ENCODE results near the gene EOLA1.
"Not testable (repeated sequence)": the region's sequence is repeated elsewhere in the genome, so short reads cannot be mapped to it uniquely, and the experiment has no call there.

The EOLA1 gene

GRCh38 chrX:149546962-149547361 lies 6.2 kb downstream of the EOLA1 start:
- DNase-seq, result not testable (repeated sequence)

- DNase-seq, result not testable (repeated sequence)
These were observed 7.0 kb downstream of the EOLA1 start for GRCh38 chrX:149547782-149548181.

- DNase-seq, result not testable (repeated sequence)
These were observed 8.9 kb downstream of the EOLA1 start, which contains the start of gene HSFX3 for GRCh38 chrX:149549701-149550100. Gene HSFX3, minus strand, starts transcription at chrX:149549924. Its CDS starts 72 bp downstream, at chrX:149549852.

GRCh38 chrX:149550454-149550853 lies 9.6 kb downstream of the EOLA1 start:
- DNase-seq, result not testable (repeated sequence)

GRCh38 chrX:149551245-149551938 lies 10.6 kb downstream of the EOLA1 start:
- DNase-seq, result not testable (repeated sequence)

GRCh38 chrX:149551939-149552248 lies 11.1 kb downstream of the EOLA1 start:
- DNase-seq, result not testable (repeated sequence)

- DNase-seq, result not testable (repeated sequence)
These were observed 14.4 kb downstream of the EOLA1 start for GRCh38 chrX:149555251-149555650.

GRCh38 chrX:149563359-149563758 lies 22.5 kb downstream of the EOLA1 start:
- DNase-seq, result no peak

GRCh38 chrX:149567621-149568417 lies 27.0 kb downstream of the EOLA1 start:
- no peak for DNase-seq

GRCh38 chrX:149568701-149569296 lies 28.0 kb downstream of the EOLA1 start:
- no peak for DNase-seq

GRCh38 chrX:149569770-149570169 lies 29.0 kb downstream of the EOLA1 start:
- no peak for DNase-seq

- DNase-seq, result no peak
These were observed 29.9 kb downstream of the EOLA1 start for GRCh38 chrX:149570668-149571067.

GRCh38 chrX:149571770-149572169 lies 31.0 kb downstream of the EOLA1 start:
- no peak for DNase-seq

GRCh38 chrX:149572743-149573142 lies 31.9 kb downstream of the EOLA1 start:
- no peak for DNase-seq

- not testable (repeated sequence) for DNase-seq
These were observed 32.6 kb downstream of the EOLA1 start for GRCh38 chrX:149573456-149573855.

GRCh38 chrX:149585631-149586030 lies 44.8 kb downstream of the EOLA1 start:
- not testable (repeated sequence) for DNase-seq

- not testable (repeated sequence) for DNase-seq
These were observed 46.5 kb downstream of the EOLA1 start, which contains the start of gene MAGEA9B for GRCh38 chrX:149587359-149587758. Gene MAGEA9B, minus strand, starts transcription at chrX:149587459. Its CDS starts 4,280 bp downstream, at chrX:149583179.

GRCh38 chrX:149590993-149591392 lies 50.2 kb downstream of the EOLA1 start:
- not testable (repeated sequence) for DNase-seq

GRCh38 chrX:149595214-149595613 lies 54.4 kb downstream of the EOLA1 start, which contains the start of gene HSFX2:
Gene HSFX2, minus strand, starts transcription at chrX:149595314. Its CDS starts 614 bp downstream, at chrX:149594700.
- DNase-seq, result not testable (repeated sequence)

GRCh38 chrX:149595943-149596342 lies 55.1 kb downstream of the EOLA1 start:
- not testable (repeated sequence) for DNase-seq

Measured in GF-D8 (cell line).